CD4-positive, CD25-positive, alpha-beta regulatory T cell (primary cell): ENCODE results near the gene C2CD4D. TPM values are rescaled to one million over a fixed set of nuclear protein-coding genes. Genes with fewer than 3 reads are reported as not detected.
A peak's percentile ranks its signal among the peaks of the same experiment; 100 is the strongest.

Source experiments
- ATAC-seq, 2 donors: fragments of 150-1000 bp; cut with Tn5 transposase; one replicate each; pipeline ENCODE4 v1.10.0; 2021; ENCODE audit warnings: low read depth in 2 of 2, moderate number of reproducible peaks in 2 of 2, moderate library complexity in 1 of 2
- DNase-seq, 3 donors: peaks; one replicate each; pipeline versions ENCODE4 v3.0.0 to v3.0.0-alpha.2; 2012 to 2022; ENCODE audit warnings: mixed read lengths in 1 of 3
- H3K27ac ChIP-seq: one replicate; pipeline ENCODE4 v1.7.0; 2013; ENCODE audit warnings: mild to moderate bottlenecking, low read length; ENCODE audit not compliant: insufficient read depth, poor library complexity, severe bottlenecking
- H3K27me3 ChIP-seq: one replicate; pipeline ENCODE4 v1.7.0; 2013; ENCODE audit warnings: low read length; ENCODE audit not compliant: control insufficient read depth, insufficient read depth
- H3K36me3 ChIP-seq: one replicate; pipeline ENCODE4 v1.7.0; 2013; ENCODE audit warnings: mild to moderate bottlenecking, low read length, moderate library complexity; ENCODE audit not compliant: control insufficient read depth, insufficient read depth
- H3K4me1 ChIP-seq: 2 replicates; pipeline ENCODE4 v1.7.0; 2013; ENCODE audit warnings: mild to moderate bottlenecking, low read length; ENCODE audit not compliant: insufficient read depth, control insufficient read depth, poor library complexity, severe bottlenecking
- H3K4me3 ChIP-seq: one replicate; pipeline ENCODE4 v1.7.0; 2013; ENCODE audit warnings: low read depth, mild to moderate bottlenecking, low read length, moderate library complexity
- H3K9me3 ChIP-seq, 2 experiments: 1 replicate in 1 of 2; 2 replicates in 1 of 2; pipeline ENCODE4 v1.7.0; 2013; ENCODE audit warnings: low read length in 2 of 2, mild to moderate bottlenecking in 1 of 2, moderate library complexity in 1 of 2; ENCODE audit not compliant: control insufficient read depth in 2 of 2
- H3K27ac Mint-ChIP-seq, 3 donors: one replicate each; pipeline ENCODE4 v1.8.0; 2020 to 2022; ENCODE audit warnings: mild to moderate bottlenecking in 3 of 3, mixed read lengths in 3 of 3, moderate library complexity in 2 of 3
- H3K27me3 Mint-ChIP-seq: one replicate; pipeline ENCODE4 v1.8.0; 2022; ENCODE audit warnings: mild to moderate bottlenecking, mixed read lengths
- H3K36me3 Mint-ChIP-seq: one replicate; pipeline ENCODE4 v1.8.0; 2020; ENCODE audit warnings: mixed read lengths
- H3K4me1 Mint-ChIP-seq, 4 donors: one replicate each; pipeline ENCODE4 v1.8.0; 2020 to 2022; ENCODE audit warnings: mixed read lengths in 4 of 4, mild to moderate bottlenecking in 1 of 4
- H3K4me3 Mint-ChIP-seq, 4 donors: one replicate each; pipeline ENCODE4 v1.8.0; 2020 to 2022; ENCODE audit warnings: mild to moderate bottlenecking in 4 of 4, mixed read lengths in 4 of 4, moderate library complexity in 3 of 4
- H3K9me3 Mint-ChIP-seq, 7 donors: one replicate each; pipeline ENCODE4 v1.8.0; 2020 to 2022; ENCODE audit warnings: mixed read lengths in 7 of 7, mild to moderate bottlenecking in 3 of 7, moderate library complexity in 2 of 7
- polyA plus RNA-seq, 4 donors: library from polyadenylated mRNA; unstranded; fragments of 300-500 nt; fragmentation: Illumina TruSeq; gene quantifications; one replicate each; pipeline ENCODE4 v1.2.3, GENCODE V29; 2021
- total RNA-seq: library from RNA; stranded (reverse); gene quantifications from one replicate; pipeline ENCODE4 v1.2.3, GENCODE V29; 2022

The C2CD4D gene
- total and polyA plus RNA-seq, 5 donors from 2014 or later: 0.94 to 4.0 (median 2.2) TPM

DNA sequence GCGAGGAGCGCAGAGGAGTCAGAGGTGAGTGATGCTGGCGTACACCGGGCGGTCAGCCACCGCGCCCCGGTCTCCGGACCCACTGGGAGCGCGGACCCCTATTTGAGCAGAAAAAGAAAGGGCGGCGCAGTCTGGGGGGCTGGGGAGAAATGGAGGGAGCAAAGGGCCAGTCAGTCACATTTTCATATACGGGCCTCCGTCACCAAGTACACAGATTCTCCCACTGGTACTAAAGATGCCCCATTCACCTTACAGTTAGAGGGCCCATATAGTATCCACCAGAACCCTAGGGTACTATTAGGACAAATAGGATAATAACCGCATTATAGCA, 573 bp downstream of the C2CD4D start:
- peaks cover 9 to 63% (median 37%) of the 10 kb centered on the region in 4 donors for H3K4me1 Mint-ChIP-seq
- peak overlapping the region; percentile 91 to 97 (median 94) for H3K4me3 Mint-ChIP-seq
- peaks cover 8% of the 10 kb centered on the region for H3K27me3 Mint-ChIP-seq
- H3K4me1 ChIP-seq: peaks cover 53% of the 10 kb centered on the region
- no peak for DNase-seq
- no peaks in the 10 kb centered on the region for H3K9me3 ChIP-seq
- no peaks in the 10 kb centered on the region for H3K9me3 Mint-ChIP-seq
- H3K4me3 ChIP-seq: peak overlapping the region; percentile 82
- H3K27me3 ChIP-seq: no peaks in the 10 kb centered on the region
- peak overlapping the region; percentile 20 to 96 (median 91) for H3K27ac Mint-ChIP-seq
- H3K27ac ChIP-seq: peak overlapping the region; percentile 86
- H3K36me3 ChIP-seq: peaks cover 3% of the 10 kb centered on the region
- no peak for ATAC-seq
- peaks cover 6% of the 10 kb centered on the region for H3K36me3 Mint-ChIP-seq

DNA sequence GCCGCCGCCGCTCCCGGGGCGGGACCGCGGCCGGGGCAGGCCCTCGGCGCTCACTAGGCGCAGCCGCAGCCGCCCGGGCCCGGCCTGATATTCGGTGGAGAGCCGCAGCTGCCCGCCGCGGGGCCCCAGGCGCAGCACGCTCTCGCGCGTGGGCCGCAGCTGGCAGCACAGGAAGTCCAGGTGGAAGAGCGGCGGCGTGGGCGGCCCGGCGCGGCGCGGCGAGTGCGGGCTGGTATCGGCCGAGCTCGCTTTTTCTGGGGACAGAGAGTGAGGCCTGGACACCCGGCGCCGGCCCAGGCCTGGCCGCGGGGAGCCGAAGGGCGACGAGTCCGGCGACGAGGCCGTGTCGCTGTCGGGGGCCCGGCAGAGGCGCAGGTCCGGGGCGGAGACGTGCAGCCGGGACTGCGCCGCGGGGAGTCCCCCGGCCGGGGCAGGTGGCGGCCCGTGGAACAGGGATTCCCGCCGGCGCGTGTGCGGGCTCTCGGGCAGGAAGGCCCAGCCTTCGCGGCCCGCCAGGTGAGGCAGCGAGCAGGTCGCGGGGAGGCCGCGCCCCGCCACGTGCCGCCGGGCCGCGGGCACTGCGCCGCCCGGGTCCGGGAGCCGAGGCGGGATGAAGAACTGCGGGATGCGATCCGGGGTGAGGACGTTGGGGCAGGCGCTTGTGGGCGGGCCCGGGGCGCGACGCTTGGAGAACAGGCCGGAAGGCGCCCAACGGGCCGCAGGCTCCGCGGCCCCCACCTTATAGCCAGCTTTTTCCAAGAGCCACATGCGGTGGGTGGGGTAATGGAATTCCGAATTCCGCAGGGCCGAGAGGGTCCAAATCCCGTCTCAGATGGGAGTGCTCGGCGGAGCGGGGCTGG, 1.2 kb downstream of the C2CD4D start:
- Mint-ChIP-seq H3K9me3 (no peaks in the 10 kb centered on the region), H3K4me1 (peaks cover 14 to 68% (median 42%) of the 10 kb centered on the region in 4 donors), H3K27ac (peak overlapping the region; percentile 20 to 96 (median 91)), H3K4me3 (peak overlapping the region; percentile 91 to 97 (median 94)), H3K36me3 (peaks cover 6% of the 10 kb centered on the region), H3K27me3 (peaks cover 8% of the 10 kb centered on the region)
- peaks cover 59% of the 10 kb centered on the region for H3K4me1 ChIP-seq
- DNase-seq (peak; percentile 32 to 56 (median 45)), ATAC-seq (peak; percentile 5 to 6)
- peak overlapping the region; percentile 86 for H3K27ac ChIP-seq
- peak overlapping the region; percentile 82 for H3K4me3 ChIP-seq
- H3K27me3 ChIP-seq: no peaks in the 10 kb centered on the region
- H3K36me3 ChIP-seq: peaks cover 3% of the 10 kb centered on the region
- H3K9me3 ChIP-seq: no peaks in the 10 kb centered on the region

DNA sequence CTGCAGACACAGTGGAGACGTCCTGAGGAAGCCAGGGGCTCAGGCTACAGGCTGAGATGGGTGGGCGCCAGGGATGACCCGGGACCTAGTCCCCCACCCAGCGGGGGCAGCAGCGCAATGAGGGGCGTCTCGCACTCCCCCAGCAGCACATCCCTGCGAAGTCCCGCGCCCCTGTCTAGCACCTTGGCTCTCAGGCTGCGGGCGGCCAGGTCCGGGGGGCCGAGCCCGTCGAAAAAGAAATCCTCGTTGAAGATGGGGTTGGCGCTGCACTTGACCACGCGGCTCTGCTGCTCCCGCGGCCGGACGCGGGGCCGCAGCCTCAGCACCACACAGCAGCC, 1.8 kb downstream of the C2CD4D start:
- peaks cover 15 to 71% (median 46%) of the 10 kb centered on the region in 4 donors for H3K4me1 Mint-ChIP-seq
- DNase-seq (no peak), ATAC-seq (no peak)
- peaks cover 5% of the 10 kb centered on the region for H3K36me3 Mint-ChIP-seq
- H3K4me3 Mint-ChIP-seq: peak overlapping the region; percentile 90 to 99 (median 92)
- H3K27ac ChIP-seq: peak overlapping the region; percentile 86
- H3K9me3 Mint-ChIP-seq: no peaks in the 10 kb centered on the region
- H3K4me3 ChIP-seq: no peak overlapping the region
- peaks cover 65% of the 10 kb centered on the region for H3K4me1 ChIP-seq
- H3K27me3 ChIP-seq: no peaks in the 10 kb centered on the region
- peaks cover 8% of the 10 kb centered on the region for H3K27me3 Mint-ChIP-seq
- H3K27ac Mint-ChIP-seq: peak overlapping the region in 2 of 3 donors; percentile 94 to 95
- no peaks in the 10 kb centered on the region for H3K9me3 ChIP-seq
- H3K36me3 ChIP-seq: no peaks in the 10 kb centered on the region

DNA sequence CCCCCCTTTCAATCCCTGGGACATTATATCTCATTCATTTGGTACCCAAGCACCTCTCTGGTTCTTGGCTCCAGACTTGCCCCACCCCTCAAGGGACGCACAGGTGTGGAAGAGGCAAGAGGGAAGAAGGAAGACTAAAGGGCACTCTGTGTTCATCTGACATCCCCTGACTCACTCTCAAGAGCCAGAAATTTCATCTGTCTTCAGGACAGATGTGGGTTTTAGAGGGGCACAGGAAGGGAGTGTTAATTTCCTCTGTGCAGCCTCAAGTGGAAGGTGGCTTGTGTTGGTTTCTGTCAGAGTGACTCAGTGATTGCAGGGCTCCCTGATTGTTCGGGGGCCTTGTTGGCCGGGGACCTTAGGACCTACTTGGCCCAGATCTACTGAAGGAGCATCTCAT, 2.4 kb downstream of the C2CD4D start:
- peaks cover 72% of the 10 kb centered on the region for H3K4me1 ChIP-seq

DNA sequence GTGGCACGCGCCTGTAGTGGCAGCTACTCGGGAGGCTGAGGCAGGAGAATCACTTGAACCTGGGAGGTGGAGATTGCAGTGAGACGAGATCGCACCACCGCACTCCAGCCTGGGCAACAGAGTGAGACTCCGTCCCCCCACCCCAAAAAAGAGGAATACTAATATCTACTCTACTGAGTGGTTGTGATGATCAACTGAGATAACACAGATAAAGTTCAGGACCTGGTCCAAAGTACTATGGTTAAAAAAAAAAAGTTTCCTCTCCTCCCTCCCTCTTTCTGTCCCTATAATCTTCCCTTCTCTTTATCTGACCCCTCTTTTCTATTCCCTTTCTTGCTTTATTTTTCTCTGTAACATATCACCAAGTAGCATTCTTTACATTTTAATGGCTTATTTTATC, 4.0 kb downstream of the C2CD4D start:
- Mint-ChIP-seq H3K27me3 (peaks cover 4% of the 10 kb centered on the region), H3K4me3 (peak overlapping the region in 1 of 4 donors; percentile 99), H3K4me1 (peaks cover 11 to 79% (median 37%) of the 10 kb centered on the region in 4 donors), H3K9me3 (no peaks in the 10 kb centered on the region), H3K36me3 (no peaks in the 10 kb centered on the region), H3K27ac (peak overlapping the region; percentile 54 to 76 (median 64))
- Histone ChIP-seq H3K27me3 (no peaks in the 10 kb centered on the region), H3K36me3 (no peaks in the 10 kb centered on the region), H3K9me3 (no peaks in the 10 kb centered on the region), H3K4me3 (no peak overlapping the region), H3K4me1 (peaks cover 86% of the 10 kb centered on the region), H3K27ac (no peak overlapping the region)
- DNase-seq (no peak), ATAC-seq (no peak)

More for the DNA sequence above, 2.4 kb downstream of the C2CD4D start:
- H3K27ac ChIP-seq: peak overlapping the region; percentile 86
- DNase-seq: peak; percentile 14 to 58 (median 31)
- H3K27me3 Mint-ChIP-seq: peaks cover 8% of the 10 kb centered on the region
- H3K9me3 ChIP-seq: no peaks in the 10 kb centered on the region
- H3K36me3 Mint-ChIP-seq: peaks cover 3% of the 10 kb centered on the region
- H3K27me3 ChIP-seq: no peaks in the 10 kb centered on the region
- H3K9me3 Mint-ChIP-seq: no peaks in the 10 kb centered on the region
- no peaks in the 10 kb centered on the region for H3K36me3 ChIP-seq
- H3K4me3 Mint-ChIP-seq: peak overlapping the region; percentile 90 to 99 (median 92)
- peak overlapping the region; percentile 84 to 95 (median 94) for H3K27ac Mint-ChIP-seq
- ATAC-seq: peak; percentile 11
- H3K4me1 Mint-ChIP-seq: peaks cover 15 to 71% (median 46%) of the 10 kb centered on the region in 4 donors
- H3K4me3 ChIP-seq: peak overlapping the region; percentile 57

DNA sequence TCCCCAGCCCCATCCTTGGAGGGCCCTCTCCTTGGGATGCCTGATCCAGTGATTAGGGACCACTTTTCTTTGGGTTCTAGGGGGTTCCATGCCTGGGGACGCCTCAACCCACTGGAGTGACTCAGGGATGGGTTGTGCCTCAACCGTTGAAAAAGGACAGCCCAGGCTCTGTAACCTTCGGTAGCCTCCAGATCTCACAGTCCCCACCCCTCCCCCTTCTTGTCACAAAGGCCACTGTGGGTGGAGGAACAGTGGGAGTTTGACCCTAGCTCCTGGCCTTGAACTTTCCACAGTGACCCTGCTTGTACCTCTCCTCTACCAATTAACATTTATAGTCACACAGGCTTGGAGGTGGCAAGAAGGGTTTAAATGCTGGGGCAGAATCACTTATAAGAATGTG, 5.4 kb downstream of the C2CD4D start:
- no peak for ATAC-seq
- no peak for DNase-seq
- Histone ChIP-seq H3K4me1 (peaks cover 86% of the 10 kb centered on the region), H3K27me3 (no peaks in the 10 kb centered on the region), H3K9me3 (no peaks in the 10 kb centered on the region), H3K36me3 (no peaks in the 10 kb centered on the region), H3K27ac (peak overlapping the region; percentile 60), H3K4me3 (no peak overlapping the region)
- Mint-ChIP-seq H3K9me3 (no peaks in the 10 kb centered on the region), H3K27ac (peak overlapping the region; percentile 12 to 80 (median 75)), H3K4me3 (peak overlapping the region in 3 of 4 donors; percentile 49 to 99 (median 55)), H3K4me1 (peaks cover 17 to 78% (median 40%) of the 10 kb centered on the region in 4 donors), H3K36me3 (no peaks in the 10 kb centered on the region), H3K27me3 (no peaks in the 10 kb centered on the region)

DNA sequence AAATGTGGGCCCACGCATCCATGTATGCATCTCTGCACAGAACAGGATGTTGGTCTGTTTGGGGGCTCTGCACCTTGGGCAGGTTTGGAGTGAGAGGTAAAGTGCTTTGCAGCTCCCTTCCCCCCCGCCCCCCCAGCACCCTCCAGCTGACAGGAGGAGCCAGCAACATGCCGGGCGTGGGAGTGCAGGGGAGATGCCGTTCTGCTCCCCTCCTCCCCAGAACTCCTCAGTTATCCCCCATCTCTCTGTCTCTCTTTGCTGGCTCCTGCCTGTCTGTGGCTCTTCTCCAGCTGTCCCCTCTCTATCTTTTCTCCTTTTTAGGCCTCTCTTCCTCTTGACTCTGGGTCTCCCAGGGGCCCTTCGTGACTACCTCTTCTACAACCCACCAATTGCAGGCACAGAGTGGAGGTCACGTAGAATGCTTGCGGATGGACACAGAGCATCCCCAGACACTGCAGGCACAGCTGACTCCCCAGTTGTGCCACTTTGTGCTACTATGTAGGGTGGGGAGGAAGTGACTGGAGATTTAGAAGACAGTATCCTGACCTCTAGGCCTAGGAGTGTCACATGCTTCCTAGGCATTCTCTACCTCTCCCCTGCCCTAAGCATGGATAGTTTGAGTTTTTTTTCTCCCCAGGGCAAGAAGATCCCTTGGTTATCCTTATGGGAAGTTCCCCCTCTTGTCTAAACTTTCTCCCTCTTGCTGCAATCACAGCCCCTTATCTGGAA, 6.3 kb downstream of the C2CD4D start:
- no peaks in the 10 kb centered on the region for H3K36me3 ChIP-seq
- H3K4me1 ChIP-seq: peaks cover 89% of the 10 kb centered on the region
- Mint-ChIP-seq H3K4me1 (peaks cover 17 to 83% (median 45%) of the 10 kb centered on the region in 4 donors), H3K27me3 (no peaks in the 10 kb centered on the region), H3K4me3 (peak overlapping the region; percentile 49 to 99 (median 76)), H3K36me3 (no peaks in the 10 kb centered on the region), H3K27ac (peak overlapping the region; percentile 75 to 80 (median 78)), H3K9me3 (no peaks in the 10 kb centered on the region)
- ATAC-seq (no peak), DNase-seq (no peak)
- H3K27me3 ChIP-seq: no peaks in the 10 kb centered on the region
- peak overlapping the region; percentile 50 for H3K4me3 ChIP-seq
- H3K27ac ChIP-seq: peak overlapping the region; percentile 60
- no peaks in the 10 kb centered on the region for H3K9me3 ChIP-seq
